H9 (cell line): Measurements from ENCODE around the gene LPCAT3. TPM values are rescaled to one million over a fixed set of nuclear protein-coding genes. Genes with fewer than 3 reads are reported as not detected.

Source experiments
- DNase-seq: peaks from one replicate; pipeline ENCODE4 v3.0.0-alpha.2; 2017
- H2AFZ ChIP-seq: one replicate; pipeline ENCODE4 v1.6.1; 2013; ENCODE audit warnings: mild to moderate bottlenecking, low read length, control low read depth, moderate library complexity
- H2AK5ac ChIP-seq: 2 replicates; pipeline ENCODE4 v1.6.1; 2013; ENCODE audit warnings: low read length, control low read depth, mixed read lengths; ENCODE audit not compliant: insufficient read length
- H2BK120ac ChIP-seq: one replicate; pipeline ENCODE4 v1.6.1; 2013; ENCODE audit warnings: low read depth, mild to moderate bottlenecking, low read length, control low read depth, inconsistent platforms; ENCODE audit not compliant: poor library complexity, severe bottlenecking
- H2BK12ac ChIP-seq: 2 replicates; pipeline ENCODE4 v1.6.1; 2013; ENCODE audit warnings: low read length, control low read depth, mixed read lengths, low read depth; ENCODE audit not compliant: insufficient read length
- H2BK15ac ChIP-seq: 2 replicates; pipeline ENCODE4 v1.6.1; 2013; ENCODE audit warnings: low read depth, low read length, control low read depth
- H2BK20ac ChIP-seq: one replicate; pipeline ENCODE4 v1.6.1; 2013; ENCODE audit warnings: low read depth, mild to moderate bottlenecking, low read length, control low read depth, inconsistent platforms; ENCODE audit not compliant: poor library complexity, severe bottlenecking
- H2BK5ac ChIP-seq: 2 replicates; pipeline ENCODE4 v1.6.1; 2013; ENCODE audit warnings: low read length, control low read depth, mixed read lengths; ENCODE audit not compliant: insufficient read length
- H3K14ac ChIP-seq: 2 replicates; pipeline ENCODE4 v1.6.1; 2013; ENCODE audit warnings: low read length, control low read depth; ENCODE audit not compliant: insufficient read depth
- H3K18ac ChIP-seq: 2 replicates; pipeline ENCODE4 v1.6.1; 2013; ENCODE audit warnings: low read depth, mild to moderate bottlenecking, mixed read lengths, low read length, control low read depth; ENCODE audit not compliant: insufficient read length
- H3K23ac ChIP-seq: 2 replicates; pipeline ENCODE4 v1.6.1; 2013; ENCODE audit warnings: low read length, control low read depth, mixed read lengths, low read depth; ENCODE audit not compliant: insufficient read length
- H3K23me2 ChIP-seq: 2 replicates; pipeline ENCODE4 v1.6.1; 2013; ENCODE audit warnings: low read depth, mild to moderate bottlenecking, mixed read lengths, low read length, control low read depth; ENCODE audit not compliant: insufficient read length, poor library complexity, severe bottlenecking
- H3K27ac ChIP-seq: 2 replicates; pipeline ENCODE4 v1.5.1; 2013; ENCODE audit warnings: low read length, control low read depth, mixed read lengths, low read depth; ENCODE audit not compliant: insufficient read length
- H3K27me3 ChIP-seq: 2 replicates; pipeline ENCODE4 v1.6.1; 2013; ENCODE audit warnings: low read length, control low read depth, inconsistent platforms; ENCODE audit not compliant: insufficient read depth
- H3K4ac ChIP-seq: 2 replicates; pipeline ENCODE4 v1.6.1; 2013; ENCODE audit warnings: low read depth, mild to moderate bottlenecking, control low read depth, inconsistent platforms, low read length, moderate library complexity
- H3K4me1 ChIP-seq: 2 replicates; pipeline ENCODE4 v1.6.1; 2013; ENCODE audit warnings: low read length, control low read depth, inconsistent platforms; ENCODE audit not compliant: insufficient read depth
- H3K4me2 ChIP-seq: 2 replicates; pipeline ENCODE4 v1.6.1; 2013; ENCODE audit warnings: low read length, control low read depth, mixed read lengths; ENCODE audit not compliant: insufficient read length, insufficient read depth
- H3K56ac ChIP-seq: 2 replicates; pipeline ENCODE4 v1.6.1; 2013; ENCODE audit warnings: low read depth, mild to moderate bottlenecking, mixed read lengths, low read length, control low read depth; ENCODE audit not compliant: insufficient read length
- H3K79me1 ChIP-seq: 2 replicates; pipeline ENCODE4 v1.6.1; 2013; ENCODE audit warnings: low read depth, mild to moderate bottlenecking, moderate library complexity, low read length, control low read depth, inconsistent platforms; ENCODE audit not compliant: insufficient read depth, poor library complexity, severe bottlenecking
- H3K79me2 ChIP-seq: 2 replicates; pipeline ENCODE4 v1.6.1; 2013; ENCODE audit warnings: low read length, control low read depth, inconsistent platforms; ENCODE audit not compliant: insufficient read depth
- H3K9ac ChIP-seq: 2 replicates; pipeline ENCODE4 v1.6.1; 2013; ENCODE audit warnings: low read length, control low read depth, mixed read lengths; ENCODE audit not compliant: insufficient read length; ENCODE audit errors: extremely low read depth
- H3K9me3 ChIP-seq: one replicate; pipeline ENCODE4 v1.6.1; 2013; ENCODE audit warnings: low read depth, low read length, inconsistent platforms; ENCODE audit not compliant: control insufficient read depth
- H3T11ph ChIP-seq: one replicate; pipeline ENCODE4 v1.6.1; 2013; ENCODE audit warnings: mild to moderate bottlenecking, low read length, control low read depth, inconsistent platforms
- H4K20me1 ChIP-seq: one replicate; pipeline ENCODE4 v1.6.1; 2013; ENCODE audit not compliant: control insufficient read depth, insufficient read length, insufficient read depth
- H4K5ac ChIP-seq: 2 replicates; pipeline ENCODE4 v1.6.1; 2013; ENCODE audit warnings: low read depth, mild to moderate bottlenecking, mixed read lengths, low read length, control low read depth; ENCODE audit not compliant: insufficient read length
- H4K8ac ChIP-seq: replicated peaks from 2 replicates; pipeline ENCODE4 v1.6.1; 2013; ENCODE audit warnings: low read length, control low read depth, mixed read lengths, low read depth; ENCODE audit not compliant: insufficient read length
- H4K91ac ChIP-seq: 2 replicates; pipeline ENCODE4 v1.6.1; 2013; ENCODE audit warnings: low read depth, mild to moderate bottlenecking, moderate library complexity, mixed read lengths, low read length, control low read depth; ENCODE audit not compliant: insufficient read length
- H3K27ac Mint-ChIP-seq, 3 experiments: 2 replicates in 2 of 3; 3 replicates in 1 of 3; pipeline ENCODE4 v1.8.0; 2020 to 2021; ENCODE audit warnings: mixed read lengths in 3 of 3, mild to moderate bottlenecking in 1 of 3, moderate library complexity in 1 of 3
- H3K27me3 Mint-ChIP-seq: 2 replicates; pipeline ENCODE4 v1.8.0; 2021; ENCODE audit warnings: low read depth, mild to moderate bottlenecking, moderate library complexity, mixed read lengths
- H3K36me3 Mint-ChIP-seq, 3 experiments: 2 replicates in 2 of 3; 3 replicates in 1 of 3; pipeline ENCODE4 v1.8.0; 2020 to 2021; ENCODE audit warnings: low read depth in 3 of 3, mixed read lengths in 3 of 3; ENCODE audit not compliant: insufficient read depth in 1 of 3
- H3K4me1 Mint-ChIP-seq, 2 experiments: 2 replicates each; pipeline ENCODE4 v1.8.0; 2020; ENCODE audit warnings: mixed read lengths in 2 of 2
- H3K4me3 Mint-ChIP-seq, 2 experiments: 2 replicates in 1 of 2; 3 replicates in 1 of 2; pipeline ENCODE4 v1.8.0; 2020 to 2021; ENCODE audit warnings: mild to moderate bottlenecking in 2 of 2, mixed read lengths in 2 of 2, moderate library complexity in 1 of 2
- H3K9me3 Mint-ChIP-seq, 2 experiments: 2 replicates in 1 of 2; 3 replicates in 1 of 2; pipeline ENCODE4 v1.8.0; 2020; ENCODE audit warnings: mild to moderate bottlenecking in 2 of 2, mixed read lengths in 2 of 2, moderate library complexity in 1 of 2
- WGBS: extraction: QIAGEN DNeasy Blood & Tissue Kit; methylation state at CpG from one replicate; pipeline ENCODE4 v1.1.7; 2013; ENCODE audit warnings: missing lambda C conversion rate, low lambda C conversion rate, mixed read lengths; ENCODE audit not compliant: insufficient read length; ENCODE audit errors: extremely low coverage; 5-methylcytosine and 5-hydroxymethylcytosine counted together
- total RNA-seq: library from RNA; stranded (reverse); gene quantifications from 2 replicates; pipeline ENCODE4 v1.2.1, GENCODE V29; 2021
- TF ChIP-seq, protein P1 (sequence below): fragments of 200-600 bp; sonication (generic); conservative IDR thresholded peaks from 3 replicates; pipeline ENCODE4 v1.8.0; 2021; ENCODE audit warnings: antibody characterized with exemption, mild to moderate bottlenecking

Gene LPCAT3
- total RNA-seq, 1 experiment from 2014 or later, result 47.7 TPM

- no peak overlapping the region for H2AK5ac ChIP-seq
- Mint-ChIP-seq H3K4me1 (peaks cover 45 to 60% of the 10 kb centered on the region in 2 experiments), H3K9me3 (no peaks in the 10 kb centered on the region), H3K27ac (peak overlapping the region; percentile 98 to 99 (median 99)), H3K36me3 (peaks cover 14 to 28% (median 17%) of the 10 kb centered on the region in 3 experiments; a peak in 6 of 7 replicates), H3K4me3 (peak overlapping the region; percentile 68 to 82), H3K27me3 (no peaks in the 10 kb centered on the region; the same call in 1 of the 2 replicates)
- TF ChIP-seq, protein P1, sequence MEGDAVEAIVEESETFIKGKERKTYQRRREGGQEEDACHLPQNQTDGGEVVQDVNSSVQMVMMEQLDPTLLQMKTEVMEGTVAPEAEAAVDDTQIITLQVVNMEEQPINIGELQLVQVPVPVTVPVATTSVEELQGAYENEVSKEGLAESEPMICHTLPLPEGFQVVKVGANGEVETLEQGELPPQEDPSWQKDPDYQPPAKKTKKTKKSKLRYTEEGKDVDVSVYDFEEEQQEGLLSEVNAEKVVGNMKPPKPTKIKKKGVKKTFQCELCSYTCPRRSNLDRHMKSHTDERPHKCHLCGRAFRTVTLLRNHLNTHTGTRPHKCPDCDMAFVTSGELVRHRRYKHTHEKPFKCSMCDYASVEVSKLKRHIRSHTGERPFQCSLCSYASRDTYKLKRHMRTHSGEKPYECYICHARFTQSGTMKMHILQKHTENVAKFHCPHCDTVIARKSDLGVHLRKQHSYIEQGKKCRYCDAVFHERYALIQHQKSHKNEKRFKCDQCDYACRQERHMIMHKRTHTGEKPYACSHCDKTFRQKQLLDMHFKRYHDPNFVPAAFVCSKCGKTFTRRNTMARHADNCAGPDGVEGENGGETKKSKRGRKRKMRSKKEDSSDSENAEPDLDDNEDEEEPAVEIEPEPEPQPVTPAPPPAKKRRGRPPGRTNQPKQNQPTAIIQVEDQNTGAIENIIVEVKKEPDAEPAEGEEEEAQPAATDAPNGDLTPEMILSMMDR, result peak; percentile 73
- peaks cover 2% of the 10 kb centered on the region for H4K20me1 ChIP-seq
- H2BK20ac ChIP-seq, result no peak overlapping the region
- H3K23ac ChIP-seq, result no peak overlapping the region
- H3K79me2 ChIP-seq, result no peaks in the 10 kb centered on the region; the same call in 1 of the 2 replicates
- H4K91ac ChIP-seq, result peak overlapping the region; percentile 11
- H4K5ac ChIP-seq, result peak overlapping the region; percentile 85
- no peaks in the 10 kb centered on the region for H3K9me3 ChIP-seq
- no peaks in the 10 kb centered on the region for H3K79me1 ChIP-seq
- no peak overlapping the region for H3T11ph ChIP-seq
- peak overlapping the region; percentile 78 for H3K18ac ChIP-seq
- H3K9ac ChIP-seq, result peak overlapping the region; percentile 28
- no peak overlapping the region for H3K56ac ChIP-seq
- no peaks in the 10 kb centered on the region for H3K27me3 ChIP-seq
- H3K14ac ChIP-seq, result peak overlapping the region; percentile 39
- peak overlapping the region; percentile 70 for H3K27ac ChIP-seq
- H2BK120ac ChIP-seq, result no peak overlapping the region
- peaks cover 6% of the 10 kb centered on the region; the same call in 1 of the 2 replicates for H3K4me1 ChIP-seq
- no peak overlapping the region for H3K4ac ChIP-seq
- H2BK5ac ChIP-seq, result no peak overlapping the region
- no peak overlapping the region for H2BK12ac ChIP-seq
- H2BK15ac ChIP-seq, result no peak overlapping the region
- WGBS, result no CpG with 5 or more reads among the region's 16 CpGs
- H4K8ac ChIP-seq, result no peak overlapping the region
- peak overlapping the region; percentile 72 for H3K4me2 ChIP-seq
- H2AFZ ChIP-seq, result no peak overlapping the region
- peaks cover 17% of the 10 kb centered on the region for H3K23me2 ChIP-seq
- peak; percentile 92 for DNase-seq
Measured at GRCh38 chr12:6961695-6962284, 56.5 kb downstream of the LPCAT3 start.
